Nephron (organoid): ENCODE results near the gene DDIT4L.

Experiments
- H3K27ac Mint-ChIP-seq, 3 experiments: 2 replicates each; pipeline ENCODE4 v1.8.0; 2020; ENCODE audit warnings: mixed read lengths in 3 of 3, mild to moderate bottlenecking in 2 of 3, moderate library complexity in 1 of 3
- H3K27me3 Mint-ChIP-seq: 2 replicates; pipeline ENCODE4 v1.8.0; 2021; ENCODE audit warnings: low read depth, mild to moderate bottlenecking, moderate library complexity, mixed read lengths
- H3K36me3 Mint-ChIP-seq: 2 replicates; pipeline ENCODE4 v1.8.0; 2020; ENCODE audit warnings: low read depth, mixed read lengths
- H3K4me1 Mint-ChIP-seq: 2 replicates; pipeline ENCODE4 v1.8.0; 2020; ENCODE audit warnings: mixed read lengths
- H3K4me3 Mint-ChIP-seq, 3 experiments: 2 replicates each; pipeline ENCODE4 v1.8.0; 2020; ENCODE audit warnings: mild to moderate bottlenecking in 3 of 3, mixed read lengths in 3 of 3, moderate library complexity in 2 of 3
- H3K9me3 Mint-ChIP-seq: 2 replicates; pipeline ENCODE4 v1.8.0; 2020; ENCODE audit warnings: mixed read lengths
- CTCF ChIP-seq, 3 experiments: fragments of 200-600 bp; sonication (generic); IDR thresholded peaks; one replicate each; pipeline ENCODE4 v1.5.0; 2021; ENCODE audit warnings: antibody characterized with exemption in 3 of 3; ENCODE audit not compliant: unreplicated experiment in 3 of 3

The DDIT4L gene

GRCh38 chr4:100184787-100185186, 5.5 kb downstream of the DDIT4L start:
- no peak overlapping the region for H3K27ac Mint-ChIP-seq
- peaks cover 15% of the 10 kb centered on the region for H3K27me3 Mint-ChIP-seq
- H3K36me3 Mint-ChIP-seq, result no peaks in the 10 kb centered on the region
- no peak for TF ChIP-seq CTCF (IDR thresholded peaks at IDR 0.05; ENCODE audit: unreplicated experiment in 3 of 3)
- no peaks in the 10 kb centered on the region for H3K9me3 Mint-ChIP-seq
- H3K4me1 Mint-ChIP-seq, result peaks cover 9% of the 10 kb centered on the region
- H3K4me3 Mint-ChIP-seq, result no peak overlapping the region

- TF ChIP-seq CTCF (IDR thresholded peaks at IDR 0.05; ENCODE audit: unreplicated experiment in 3 of 3), result no peak
- Mint-ChIP-seq H3K27ac (no peak overlapping the region), H3K9me3 (no peaks in the 10 kb centered on the region), H3K36me3 (no peaks in the 10 kb centered on the region), H3K4me3 (no peak overlapping the region), H3K27me3 (no peaks in the 10 kb centered on the region), H3K4me1 (no peaks in the 10 kb centered on the region)
These were observed 12.4 kb downstream of the DDIT4L start for GRCh38 chr4:100177855-100178254.

DNA sequence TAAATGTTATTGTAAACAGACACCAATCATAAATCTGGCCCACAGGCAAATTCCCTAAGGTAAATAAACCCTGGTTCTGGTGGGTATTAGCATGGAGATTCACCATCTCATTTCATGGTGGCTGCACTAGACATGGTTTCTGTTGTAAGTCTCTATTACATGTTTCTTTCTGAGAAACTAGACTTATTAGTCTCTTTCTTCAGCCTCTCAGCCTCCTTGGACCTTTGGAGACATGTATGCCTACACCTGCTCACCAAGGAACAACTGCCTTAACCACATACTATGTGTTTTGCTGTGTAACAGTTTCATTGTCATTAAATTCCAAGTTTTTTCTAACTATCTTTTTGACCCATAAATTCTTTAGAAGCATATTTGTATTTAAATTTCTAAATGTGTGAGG, 13.1 kb downstream of the DDIT4L start:
- no peak for TF ChIP-seq CTCF (IDR thresholded peaks at IDR 0.05; ENCODE audit: unreplicated experiment in 3 of 3)
- H3K9me3 Mint-ChIP-seq, result no peaks in the 10 kb centered on the region
- H3K4me3 Mint-ChIP-seq, result no peak overlapping the region
- H3K27me3 Mint-ChIP-seq, result no peaks in the 10 kb centered on the region
- no peak overlapping the region for H3K27ac Mint-ChIP-seq
- H3K36me3 Mint-ChIP-seq, result no peaks in the 10 kb centered on the region
- H3K4me1 Mint-ChIP-seq, result no peaks in the 10 kb centered on the region

GRCh38 chr4:100175858-100176257, 14.4 kb downstream of the DDIT4L start:
- Mint-ChIP-seq H3K4me1 (no peaks in the 10 kb centered on the region), H3K9me3 (no peaks in the 10 kb centered on the region), H3K27me3 (no peaks in the 10 kb centered on the region), H3K4me3 (no peak overlapping the region), H3K36me3 (no peaks in the 10 kb centered on the region), H3K27ac (no peak overlapping the region)
- TF ChIP-seq CTCF (IDR thresholded peaks at IDR 0.05; ENCODE audit: unreplicated experiment in 3 of 3), result no peak

- no peaks in the 10 kb centered on the region for H3K9me3 Mint-ChIP-seq
These were observed 15.3 kb downstream of the DDIT4L start for GRCh38 chr4:100174985-100175383.

More at GRCh38 chr4:100174985-100175383, 15.3 kb downstream of the DDIT4L start:
- Mint-ChIP-seq H3K27me3 (no peaks in the 10 kb centered on the region), H3K27ac (no peak overlapping the region), H3K4me3 (no peak overlapping the region), H3K36me3 (no peaks in the 10 kb centered on the region), H3K4me1 (no peaks in the 10 kb centered on the region)
- TF ChIP-seq CTCF (IDR thresholded peaks at IDR 0.05; ENCODE audit: unreplicated experiment in 3 of 3), result no peak
